Activated naive CD4-positive, alpha-beta T cell treated with anti-CD3 and anti-CD28 coated beads, Interleukin-2, amount 50 U/mL, for 24 hours (primary cell): ENCODE measurements around the gene ANKRD63.
A peak's percentile ranks its signal among the peaks of the same experiment; 100 is the strongest.

Source experiments
- H3K27ac Mint-ChIP-seq: one replicate; pipeline ENCODE4 v1.8.0; 2021; ENCODE audit warnings: mild to moderate bottlenecking, mixed read lengths
- H3K27me3 Mint-ChIP-seq: one replicate; pipeline ENCODE4 v1.8.0; 2021; ENCODE audit warnings: mixed read lengths
- H3K36me3 Mint-ChIP-seq: one replicate; pipeline ENCODE4 v1.8.0; 2021; ENCODE audit warnings: mixed read lengths
- H3K4me1 Mint-ChIP-seq: one replicate; pipeline ENCODE4 v1.8.0; 2021; ENCODE audit warnings: mixed read lengths
- H3K4me3 Mint-ChIP-seq: one replicate; pipeline ENCODE4 v1.8.0; 2021; ENCODE audit warnings: mild to moderate bottlenecking, mixed read lengths
- H3K9me3 Mint-ChIP-seq: one replicate; pipeline ENCODE4 v1.8.0; 2021; ENCODE audit warnings: mixed read lengths

ANKRD63 gene

GRCh38 chr15:40265355-40265754 lies 17.5 kb downstream of the ANKRD63 start:
- no peak overlapping the region for H3K27ac Mint-ChIP-seq
- no peaks in the 10 kb centered on the region for H3K27me3 Mint-ChIP-seq
- no peak overlapping the region for H3K4me3 Mint-ChIP-seq
- no peaks in the 10 kb centered on the region for H3K4me1 Mint-ChIP-seq
- no peaks in the 10 kb centered on the region for H3K36me3 Mint-ChIP-seq
- H3K9me3 Mint-ChIP-seq = no peaks in the 10 kb centered on the region

- H3K4me1 Mint-ChIP-seq = no peaks in the 10 kb centered on the region
- no peaks in the 10 kb centered on the region for H3K9me3 Mint-ChIP-seq
Measured at GRCh38 chr15:40264321-40265153, 18.3 kb downstream of the ANKRD63 start.

GRCh38 chr15:40263024-40263754 lies 19.7 kb downstream of the ANKRD63 start:
- no peak overlapping the region for H3K4me3 Mint-ChIP-seq
- H3K27ac Mint-ChIP-seq = no peak overlapping the region
- no peaks in the 10 kb centered on the region for H3K4me1 Mint-ChIP-seq
- H3K36me3 Mint-ChIP-seq = no peaks in the 10 kb centered on the region
- H3K9me3 Mint-ChIP-seq = no peaks in the 10 kb centered on the region
- no peaks in the 10 kb centered on the region for H3K27me3 Mint-ChIP-seq

More at GRCh38 chr15:40264321-40265153, 18.3 kb downstream of the ANKRD63 start:
- Mint-ChIP-seq H3K27ac (no peak overlapping the region), H3K27me3 (no peaks in the 10 kb centered on the region), H3K4me3 (no peak overlapping the region), H3K36me3 (no peaks in the 10 kb centered on the region)

- Mint-ChIP-seq H3K36me3 (no peaks in the 10 kb centered on the region), H3K9me3 (no peaks in the 10 kb centered on the region)
Measured at GRCh38 chr15:40259021-40259420, 23.8 kb downstream of the ANKRD63 start.

GRCh38 chr15:40258544-40258943 lies 24.3 kb downstream of the ANKRD63 start:
- Mint-ChIP-seq H3K27ac (no peak overlapping the region), H3K4me3 (no peak overlapping the region), H3K9me3 (no peaks in the 10 kb centered on the region), H3K4me1 (no peaks in the 10 kb centered on the region), H3K27me3 (peaks cover 10% of the 10 kb centered on the region), H3K36me3 (no peaks in the 10 kb centered on the region)

More at GRCh38 chr15:40259021-40259420, 23.8 kb downstream of the ANKRD63 start:
- Mint-ChIP-seq H3K27me3 (peaks cover 5% of the 10 kb centered on the region), H3K27ac (no peak overlapping the region), H3K4me3 (no peak overlapping the region), H3K4me1 (no peaks in the 10 kb centered on the region)

GRCh38 chr15:40257656-40258450 lies 25.0 kb downstream of the ANKRD63 start:
- Mint-ChIP-seq H3K4me1 (peaks cover 5% of the 10 kb centered on the region), H3K9me3 (no peaks in the 10 kb centered on the region), H3K4me3 (no peak overlapping the region), H3K27ac (no peak overlapping the region), H3K27me3 (peaks cover 16% of the 10 kb centered on the region), H3K36me3 (no peaks in the 10 kb centered on the region)

GRCh38 chr15:40256638-40257235 lies 26.1 kb downstream of the ANKRD63 start:
- no peak overlapping the region for H3K27ac Mint-ChIP-seq
- H3K27me3 Mint-ChIP-seq = peaks cover 16% of the 10 kb centered on the region
- H3K4me1 Mint-ChIP-seq = peaks cover 6% of the 10 kb centered on the region
- no peaks in the 10 kb centered on the region for H3K9me3 Mint-ChIP-seq
- no peak overlapping the region for H3K4me3 Mint-ChIP-seq
- H3K36me3 Mint-ChIP-seq = no peaks in the 10 kb centered on the region

- H3K36me3 Mint-ChIP-seq = no peaks in the 10 kb centered on the region
- peaks cover 20% of the 10 kb centered on the region for H3K27me3 Mint-ChIP-seq
- no peaks in the 10 kb centered on the region for H3K9me3 Mint-ChIP-seq
- H3K27ac Mint-ChIP-seq = no peak overlapping the region
- H3K4me3 Mint-ChIP-seq = no peak overlapping the region
- peaks cover 6% of the 10 kb centered on the region for H3K4me1 Mint-ChIP-seq
Measured at GRCh38 chr15:40255033-40255432, 27.8 kb downstream of the ANKRD63 start.

GRCh38 chr15:40254452-40254851 lies 28.4 kb downstream of the ANKRD63 start:
- H3K9me3 Mint-ChIP-seq = no peaks in the 10 kb centered on the region
- peaks cover 20% of the 10 kb centered on the region for H3K27me3 Mint-ChIP-seq
- H3K36me3 Mint-ChIP-seq = no peaks in the 10 kb centered on the region
- no peak overlapping the region for H3K4me3 Mint-ChIP-seq
- no peak overlapping the region for H3K27ac Mint-ChIP-seq
- H3K4me1 Mint-ChIP-seq = peaks cover 6% of the 10 kb centered on the region

- peaks cover 20% of the 10 kb centered on the region for H3K27me3 Mint-ChIP-seq
- H3K36me3 Mint-ChIP-seq = no peaks in the 10 kb centered on the region
- H3K4me3 Mint-ChIP-seq = peak overlapping the region; percentile 71
- no peaks in the 10 kb centered on the region for H3K9me3 Mint-ChIP-seq
- peaks cover 6% of the 10 kb centered on the region for H3K4me1 Mint-ChIP-seq
- H3K27ac Mint-ChIP-seq = no peak overlapping the region
Measured at GRCh38 chr15:40253167-40253790, 29.6 kb downstream of the ANKRD63 start.

GRCh38 chr15:40252438-40253166 lies 30.3 kb downstream of the ANKRD63 start:
- H3K27ac Mint-ChIP-seq = no peak overlapping the region
- peaks cover 20% of the 10 kb centered on the region for H3K27me3 Mint-ChIP-seq

GRCh38 chr15:40252141-40252437 lies 30.8 kb downstream of the ANKRD63 start:
- Mint-ChIP-seq H3K9me3 (no peaks in the 10 kb centered on the region), H3K27ac (no peak overlapping the region), H3K4me1 (peaks cover 6% of the 10 kb centered on the region), H3K27me3 (peaks cover 20% of the 10 kb centered on the region), H3K36me3 (no peaks in the 10 kb centered on the region), H3K4me3 (peak overlapping the region; percentile 8)

More at GRCh38 chr15:40252438-40253166, 30.3 kb downstream of the ANKRD63 start:
- peak overlapping the region; percentile 71 for H3K4me3 Mint-ChIP-seq
- peaks cover 6% of the 10 kb centered on the region for H3K4me1 Mint-ChIP-seq
- H3K9me3 Mint-ChIP-seq = no peaks in the 10 kb centered on the region
- no peaks in the 10 kb centered on the region for H3K36me3 Mint-ChIP-seq

- no peak overlapping the region for H3K27ac Mint-ChIP-seq
- no peaks in the 10 kb centered on the region for H3K9me3 Mint-ChIP-seq
- H3K36me3 Mint-ChIP-seq = no peaks in the 10 kb centered on the region
- H3K4me1 Mint-ChIP-seq = peaks cover 6% of the 10 kb centered on the region
- peak overlapping the region; percentile 8 for H3K4me3 Mint-ChIP-seq
- H3K27me3 Mint-ChIP-seq = peaks cover 20% of the 10 kb centered on the region
Measured at GRCh38 chr15:40251486-40252140, 31.3 kb downstream of the ANKRD63 start.
